NCI-H2227 (cell line): ENCODE results near the gene NOXRED1.
"Not testable (repeated sequence)": the region's sequence is repeated elsewhere in the genome, so short reads cannot be mapped to it uniquely, and the experiment has no call there.

Source experiments
- DNase-seq: peaks from one replicate; lab custom pipeline; 2025; ENCODE audit not compliant: unreplicated experiment; lab: John Stamatoyannopoulos, UW

NOXRED1 gene

DNA sequence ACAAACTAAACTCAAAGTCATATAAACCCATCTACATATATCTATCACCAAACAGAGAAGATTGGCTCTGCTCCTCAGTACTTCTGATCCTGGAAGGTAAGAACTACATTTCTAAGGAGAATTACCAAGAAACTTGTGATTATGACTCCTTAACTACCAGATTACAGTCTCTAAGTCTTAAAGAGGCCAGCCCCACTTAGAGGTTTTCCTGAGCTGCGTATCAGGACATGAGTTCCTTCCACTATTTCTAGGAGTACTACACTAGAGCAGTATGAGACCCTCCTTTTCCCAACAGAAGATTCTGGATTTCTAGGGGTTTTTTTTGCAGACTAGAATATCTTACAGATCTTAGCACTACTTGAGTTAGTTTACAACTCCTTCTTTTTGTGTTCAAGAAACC is at the start of gene NOXRED1:
TSS of gene NOXRED1 (minus strand) at position 101 of the 400 bp plus-strand sequence. CDS start 634 bp downstream, outside the sequence.
- DNase-seq = no peak

GRCh38 chr14:77470224-77470870 is 47.0 kb upstream of the NOXRED1 start:
- DNase-seq = no peak

DNA sequence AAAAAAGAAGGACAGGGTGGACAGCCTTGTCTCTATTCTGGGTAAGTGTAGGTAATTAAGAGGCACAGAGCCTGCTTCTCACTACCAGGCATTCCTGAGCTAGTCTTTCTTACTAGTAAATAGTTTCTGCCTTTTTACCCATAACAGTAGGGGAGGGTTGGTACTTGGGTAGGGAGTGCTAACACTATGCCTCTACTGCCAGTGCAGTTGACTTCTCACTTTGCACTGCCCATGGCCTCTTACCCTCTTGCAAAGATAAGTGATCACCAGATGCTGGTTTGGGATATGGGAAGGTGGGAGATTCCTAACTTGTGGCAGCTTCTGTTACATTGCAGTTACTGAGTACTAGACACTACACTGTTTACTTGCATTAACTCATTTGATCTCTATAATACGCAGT is 46.2 kb upstream of the NOXRED1 start:
- DNase-seq = no peak

- DNase-seq = no peak
Measured at GRCh38 chr14:77469067-77469505, 45.8 kb upstream of the NOXRED1 start.

GRCh38 chr14:77467801-77468200 is 44.5 kb upstream of the NOXRED1 start:
- no peak for DNase-seq

- DNase-seq = peak; percentile 82
Measured at GRCh38 chr14:77459072-77459723, 35.9 kb upstream of the NOXRED1 start.

DNA sequence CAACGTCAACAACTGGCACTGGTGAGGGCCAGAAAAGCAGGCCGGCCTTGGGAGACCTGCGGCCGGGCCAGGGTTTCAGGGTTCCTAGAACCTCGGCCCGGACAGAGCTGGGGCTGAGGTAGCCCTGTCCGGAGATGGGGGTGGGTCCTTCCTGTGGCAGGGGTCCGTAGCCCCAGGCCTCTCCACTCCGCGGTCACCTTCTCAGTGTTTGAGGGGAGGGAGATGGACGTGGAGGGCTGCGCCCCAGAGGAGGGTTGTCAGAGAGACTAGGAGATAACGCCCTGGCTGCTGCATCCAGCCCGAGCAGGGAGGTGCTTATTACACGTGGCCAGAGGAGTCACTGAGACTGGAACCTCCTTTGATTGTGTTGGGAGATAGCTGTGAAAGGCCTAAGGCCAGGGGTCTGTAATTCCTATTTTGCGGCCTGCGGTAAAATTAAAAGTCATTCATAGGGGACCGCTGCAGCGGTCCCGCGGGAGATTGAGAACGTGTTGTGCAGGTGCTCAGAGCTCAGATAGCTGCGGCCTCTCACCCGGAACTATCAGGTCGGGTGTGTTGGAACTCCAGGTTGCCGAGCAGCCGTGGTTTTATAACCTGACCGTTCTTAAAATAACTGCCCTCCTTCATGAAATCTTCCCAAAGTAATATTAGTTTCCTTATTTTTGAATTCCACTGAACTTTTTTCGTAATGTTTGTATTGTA is 35.1 kb upstream of the NOXRED1 start:
- peak; percentile 62 for DNase-seq

DNA sequence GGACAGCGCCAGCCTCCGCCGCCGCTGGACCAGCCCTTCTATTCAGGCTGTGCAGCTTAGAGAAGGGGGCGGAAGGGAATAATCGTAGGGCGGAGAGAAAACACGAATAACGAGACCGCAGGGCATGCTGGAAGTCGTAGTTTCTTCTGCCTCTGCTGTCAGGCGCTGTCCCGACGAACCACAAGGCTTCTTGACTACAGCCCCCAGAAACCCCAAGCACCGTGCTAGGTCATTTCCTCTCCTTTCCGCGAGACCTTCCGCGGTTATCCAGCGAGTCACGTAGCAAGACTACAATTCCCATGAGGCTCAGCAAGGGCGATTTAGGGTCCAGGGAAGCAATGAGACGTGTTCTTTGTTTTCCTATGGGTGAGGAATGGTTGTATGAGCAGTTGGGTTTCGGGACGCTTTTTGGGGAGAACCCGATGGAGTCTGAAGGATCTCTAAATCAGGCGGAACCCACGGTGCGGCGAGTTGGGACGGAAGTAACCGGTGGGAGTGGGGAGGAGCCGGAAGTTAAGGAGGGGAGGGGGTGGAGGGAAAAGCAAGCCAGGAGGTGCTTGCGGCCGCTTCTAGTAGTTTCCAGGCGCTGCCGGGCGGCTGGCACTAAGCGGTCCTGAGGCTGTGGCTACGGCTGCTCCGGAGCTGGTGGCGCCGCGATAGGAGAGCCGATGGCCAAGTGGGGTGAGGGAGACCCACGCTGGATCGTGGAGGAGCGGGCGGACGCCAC is 34.4 kb upstream of the NOXRED1 start, which contains the start of the genes AHSA1 and VIPAS39:
TSS of gene AHSA1 (plus strand) at position 572 of the 727 bp plus-strand sequence. CDS start at position 669, 97 bp downstream.
TSS of gene VIPAS39 (minus strand) at position 80 of the 727 bp plus-strand sequence. CDS start 3,499 bp downstream, outside the sequence.
- peak; percentile 97 for DNase-seq

- peak; percentile 75 for DNase-seq
Measured at GRCh38 chr14:77457115-77457521, 33.8 kb upstream of the NOXRED1 start.

DNA sequence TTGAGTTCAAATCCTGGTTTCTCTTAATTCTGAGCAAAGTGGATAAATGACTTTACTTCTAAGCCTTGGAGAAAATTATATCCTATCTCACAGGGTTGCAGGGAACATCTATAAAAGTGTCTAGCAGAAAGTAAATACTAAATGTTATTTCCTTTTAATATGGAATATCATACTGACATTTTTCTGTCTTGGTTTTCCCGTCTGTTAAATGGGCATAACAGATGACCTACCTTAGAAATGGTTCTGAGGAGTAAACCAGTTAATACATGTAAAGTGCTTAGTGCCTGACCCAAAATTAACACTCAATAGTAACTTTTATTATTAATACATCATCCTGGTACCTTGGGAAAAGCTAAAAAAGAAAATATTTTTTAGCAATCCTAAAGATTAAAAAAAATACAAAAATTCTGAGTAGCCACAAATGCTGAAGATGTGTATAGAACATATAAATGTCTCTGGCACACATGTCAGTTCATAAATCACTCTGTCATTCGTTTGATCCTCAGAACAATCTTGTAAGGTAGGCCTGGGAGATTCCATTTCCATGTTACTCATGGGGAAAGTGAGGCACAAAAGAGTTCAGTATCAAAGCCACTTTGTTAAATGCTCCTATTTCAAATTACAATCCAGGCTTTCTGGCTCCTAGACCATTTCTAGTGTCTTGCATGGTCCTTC is 32.8 kb upstream of the NOXRED1 start:
- peak; percentile 2 for DNase-seq

GRCh38 chr14:77442196-77442595 is 18.9 kb upstream of the NOXRED1 start:
- DNase-seq = no peak

DNA sequence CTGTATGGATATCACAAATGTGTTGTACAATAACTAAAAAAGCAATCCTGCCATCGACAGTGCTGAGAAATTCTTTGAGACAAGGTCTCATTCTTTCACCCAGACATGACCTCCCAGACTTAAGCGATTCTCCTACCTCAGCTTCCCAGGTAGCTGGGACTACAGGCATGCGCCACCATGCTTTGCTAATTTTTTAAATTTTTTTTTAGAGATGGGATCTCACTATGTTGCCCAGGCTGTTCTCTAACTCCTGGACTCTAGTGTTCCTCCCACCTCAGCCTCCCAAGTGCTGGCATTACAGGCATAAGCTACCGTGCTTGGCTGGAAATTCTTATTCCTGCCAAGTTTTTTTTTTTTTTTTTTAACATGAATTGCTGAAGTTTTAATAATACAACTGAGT is 16.5 kb upstream of the NOXRED1 start:
- no peak for DNase-seq

DNA sequence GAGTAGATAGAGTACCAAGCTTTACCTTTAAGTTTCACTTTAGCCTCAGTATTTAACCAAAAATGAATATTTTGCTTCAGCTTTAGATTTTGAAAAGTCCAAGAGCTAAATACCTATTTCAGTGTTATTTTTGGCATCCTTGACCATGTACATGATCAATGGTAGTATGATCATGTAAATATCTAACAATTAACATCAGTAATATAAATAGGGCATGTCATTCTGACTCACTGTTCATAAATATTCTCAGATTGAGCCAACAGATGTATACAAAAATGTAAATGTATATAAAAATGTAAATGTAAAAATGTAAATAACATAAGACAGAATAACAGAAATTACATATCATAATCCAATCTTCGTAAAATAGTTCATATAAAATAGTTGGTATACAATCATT is 15.3 kb upstream of the NOXRED1 start:
- no peak for DNase-seq

DNA sequence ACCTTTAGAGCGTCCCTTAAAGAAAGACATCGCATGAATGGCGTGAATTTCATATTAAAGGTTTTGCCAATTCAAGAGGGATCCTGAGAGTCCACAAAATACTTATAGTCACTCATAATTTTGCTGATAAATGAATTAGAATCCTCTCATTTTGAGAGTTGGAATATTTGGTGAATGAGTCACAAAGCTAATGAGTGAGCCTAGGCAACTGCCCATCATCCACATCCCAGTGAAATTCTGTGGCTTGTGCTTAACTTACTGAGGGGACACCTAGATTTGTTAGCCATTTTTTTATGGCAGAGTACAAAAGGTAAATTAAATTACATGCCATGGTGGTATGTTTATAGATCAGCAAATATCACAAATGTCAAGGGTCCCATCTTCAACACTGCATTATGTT is 12.7 kb upstream of the NOXRED1 start:
- no peak for DNase-seq

GRCh38 chr14:77426396-77426795 is 3.1 kb upstream of the NOXRED1 start:
- no peak for DNase-seq

GRCh38 chr14:77424862-77425261 is 1.5 kb upstream of the NOXRED1 start:
- DNase-seq = no peak

DNA sequence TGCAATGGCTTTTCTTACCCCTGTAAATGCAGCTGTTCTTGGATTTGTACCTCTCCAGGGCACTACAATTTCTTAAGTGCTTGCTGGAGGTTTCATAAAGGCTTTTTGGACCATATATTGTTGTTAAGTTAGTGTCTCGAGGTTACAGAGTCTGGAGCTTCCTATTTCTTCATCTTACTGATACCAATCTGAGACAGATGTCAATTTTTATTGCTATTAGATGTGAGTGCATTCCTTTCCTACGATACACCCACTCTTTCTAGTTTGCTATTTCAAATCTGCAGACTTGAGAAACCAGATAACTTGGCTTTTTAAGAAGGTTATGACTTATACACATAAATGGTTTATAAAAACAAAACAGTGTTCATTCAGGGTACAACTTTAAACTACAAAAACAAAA is 2.1 kb downstream of the NOXRED1 start:
- DNase-seq = no peak

GRCh38 chr14:77416836-77417235 is 6.5 kb downstream of the NOXRED1 start:
- no peak for DNase-seq

DNA sequence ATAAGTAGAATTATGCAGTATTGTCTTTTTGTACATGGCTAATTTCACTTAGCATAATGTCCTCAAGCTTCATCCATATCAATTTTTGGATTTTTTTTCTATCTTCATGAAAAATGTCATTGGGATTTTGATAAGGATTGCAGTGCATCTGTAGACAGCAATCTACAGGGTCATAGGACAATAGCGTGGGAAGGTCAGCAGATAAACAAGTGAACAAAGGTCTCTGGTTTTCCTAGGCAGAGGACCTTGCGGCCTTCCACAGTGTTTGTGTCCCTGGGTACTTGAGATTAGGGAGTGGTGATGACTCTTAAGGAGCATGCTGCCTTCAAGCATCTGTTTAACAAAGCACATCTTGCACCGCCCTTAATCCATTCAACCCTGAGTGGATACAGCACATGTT is 7.2 kb downstream of the NOXRED1 start:
- not testable (repeated sequence) for DNase-seq

DNA sequence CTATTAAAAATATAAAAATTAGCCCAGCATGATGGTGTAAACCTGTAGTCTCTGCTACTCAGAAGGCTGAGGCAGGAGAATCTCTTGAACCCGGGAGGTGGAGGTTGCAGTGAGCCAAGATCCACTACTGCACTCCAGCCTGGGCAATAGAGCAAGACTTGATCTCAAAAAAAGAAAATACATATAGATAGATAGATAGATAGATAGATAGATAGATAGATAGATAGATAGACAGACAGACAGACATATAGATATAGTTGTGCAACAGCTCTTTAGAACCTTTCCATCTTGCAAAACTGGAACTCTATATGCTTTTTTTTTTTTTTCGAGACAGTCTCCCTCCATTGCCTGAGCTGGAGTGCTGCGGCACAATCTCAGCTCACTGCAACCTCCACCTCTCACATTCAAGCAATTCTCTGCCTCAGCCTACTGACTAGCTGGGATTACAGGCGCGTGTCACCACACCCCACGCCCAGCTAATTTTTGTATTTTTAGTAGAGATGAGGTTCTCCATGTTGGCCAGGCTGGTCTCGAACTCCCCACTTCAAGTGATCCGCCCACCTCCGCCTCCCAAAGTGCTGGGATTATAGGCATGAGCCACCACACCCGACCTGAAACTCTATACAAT is 7.8 kb downstream of the NOXRED1 start:
- DNase-seq = not testable (repeated sequence)
